HL-60 (cell line): ENCODE measurements around the gene XIRP1.

Experiments used
- GABPA ChIP-seq: IDR thresholded peaks from 2 replicates; pipeline ENCODE4 v1.6.1; 2012; ENCODE audit warnings: low read depth
- POLR2AphosphoS5 ChIP-seq: IDR thresholded peaks from 2 replicates; pipeline ENCODE4 v1.6.1; 2012; ENCODE audit warnings: low read depth
- TF ChIP-seq, protein P1 (sequence below): IDR thresholded peaks from one replicate; pipeline ENCODE4 v1.5.1; 2011; ENCODE audit warnings: low read length, control low read depth, inconsistent platforms; ENCODE audit not compliant: insufficient read depth
- TF ChIP-seq, protein P2 (sequence below): IDR thresholded peaks from 2 replicates; pipeline ENCODE4 v1.6.1; 2012; ENCODE audit warnings: low read depth; ENCODE audit not compliant: insufficient replicate concordance

DNA sequence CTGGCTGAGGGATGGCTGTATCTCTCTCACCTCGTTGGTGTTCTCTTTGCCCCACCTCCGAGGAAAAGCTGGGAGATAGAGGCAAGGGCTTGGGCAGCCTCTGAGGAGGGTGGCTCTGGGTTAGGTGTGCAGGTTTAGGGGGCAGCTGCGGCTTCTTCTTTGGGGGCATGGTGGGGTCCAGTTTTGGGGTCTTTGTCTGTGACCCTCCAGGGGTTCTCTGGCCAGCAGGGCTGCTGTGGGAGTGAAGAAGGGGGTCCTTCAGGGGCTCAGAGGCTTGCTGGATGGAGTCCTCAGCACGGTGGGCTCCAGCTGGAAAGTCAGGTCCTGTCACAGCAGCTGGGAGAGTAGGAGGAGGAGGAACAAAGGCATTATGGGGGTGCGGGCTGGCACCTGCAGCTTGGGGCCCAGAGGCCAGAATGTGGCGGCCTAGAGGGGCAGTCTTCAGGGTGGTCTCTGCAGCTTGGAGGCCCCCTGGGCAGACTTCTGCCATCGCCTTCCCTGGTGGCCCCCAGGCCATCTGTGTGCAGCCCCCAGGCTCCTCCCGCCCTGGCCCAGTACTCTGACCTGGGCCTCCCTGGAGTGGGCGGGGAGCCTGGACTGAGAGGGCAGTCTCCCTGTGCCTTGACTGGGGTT, 7.0 kb downstream of the XIRP1 start:
- TF ChIP-seq, protein P1, sequence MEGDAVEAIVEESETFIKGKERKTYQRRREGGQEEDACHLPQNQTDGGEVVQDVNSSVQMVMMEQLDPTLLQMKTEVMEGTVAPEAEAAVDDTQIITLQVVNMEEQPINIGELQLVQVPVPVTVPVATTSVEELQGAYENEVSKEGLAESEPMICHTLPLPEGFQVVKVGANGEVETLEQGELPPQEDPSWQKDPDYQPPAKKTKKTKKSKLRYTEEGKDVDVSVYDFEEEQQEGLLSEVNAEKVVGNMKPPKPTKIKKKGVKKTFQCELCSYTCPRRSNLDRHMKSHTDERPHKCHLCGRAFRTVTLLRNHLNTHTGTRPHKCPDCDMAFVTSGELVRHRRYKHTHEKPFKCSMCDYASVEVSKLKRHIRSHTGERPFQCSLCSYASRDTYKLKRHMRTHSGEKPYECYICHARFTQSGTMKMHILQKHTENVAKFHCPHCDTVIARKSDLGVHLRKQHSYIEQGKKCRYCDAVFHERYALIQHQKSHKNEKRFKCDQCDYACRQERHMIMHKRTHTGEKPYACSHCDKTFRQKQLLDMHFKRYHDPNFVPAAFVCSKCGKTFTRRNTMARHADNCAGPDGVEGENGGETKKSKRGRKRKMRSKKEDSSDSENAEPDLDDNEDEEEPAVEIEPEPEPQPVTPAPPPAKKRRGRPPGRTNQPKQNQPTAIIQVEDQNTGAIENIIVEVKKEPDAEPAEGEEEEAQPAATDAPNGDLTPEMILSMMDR: no peak
- no peak for TF ChIP-seq GABPA
- TF ChIP-seq, protein P2, sequence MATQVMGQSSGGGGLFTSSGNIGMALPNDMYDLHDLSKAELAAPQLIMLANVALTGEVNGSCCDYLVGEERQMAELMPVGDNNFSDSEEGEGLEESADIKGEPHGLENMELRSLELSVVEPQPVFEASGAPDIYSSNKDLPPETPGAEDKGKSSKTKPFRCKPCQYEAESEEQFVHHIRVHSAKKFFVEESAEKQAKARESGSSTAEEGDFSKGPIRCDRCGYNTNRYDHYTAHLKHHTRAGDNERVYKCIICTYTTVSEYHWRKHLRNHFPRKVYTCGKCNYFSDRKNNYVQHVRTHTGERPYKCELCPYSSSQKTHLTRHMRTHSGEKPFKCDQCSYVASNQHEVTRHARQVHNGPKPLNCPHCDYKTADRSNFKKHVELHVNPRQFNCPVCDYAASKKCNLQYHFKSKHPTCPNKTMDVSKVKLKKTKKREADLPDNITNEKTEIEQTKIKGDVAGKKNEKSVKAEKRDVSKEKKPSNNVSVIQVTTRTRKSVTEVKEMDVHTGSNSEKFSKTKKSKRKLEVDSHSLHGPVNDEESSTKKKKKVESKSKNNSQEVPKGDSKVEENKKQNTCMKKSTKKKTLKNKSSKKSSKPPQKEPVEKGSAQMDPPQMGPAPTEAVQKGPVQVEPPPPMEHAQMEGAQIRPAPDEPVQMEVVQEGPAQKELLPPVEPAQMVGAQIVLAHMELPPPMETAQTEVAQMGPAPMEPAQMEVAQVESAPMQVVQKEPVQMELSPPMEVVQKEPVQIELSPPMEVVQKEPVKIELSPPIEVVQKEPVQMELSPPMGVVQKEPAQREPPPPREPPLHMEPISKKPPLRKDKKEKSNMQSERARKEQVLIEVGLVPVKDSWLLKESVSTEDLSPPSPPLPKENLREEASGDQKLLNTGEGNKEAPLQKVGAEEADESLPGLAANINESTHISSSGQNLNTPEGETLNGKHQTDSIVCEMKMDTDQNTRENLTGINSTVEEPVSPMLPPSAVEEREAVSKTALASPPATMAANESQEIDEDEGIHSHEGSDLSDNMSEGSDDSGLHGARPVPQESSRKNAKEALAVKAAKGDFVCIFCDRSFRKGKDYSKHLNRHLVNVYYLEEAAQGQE: no peak
- TF ChIP-seq POLR2AphosphoS5: no peak
